ENCODE data around the gene JMJD4. TPM values are rescaled to one million over a fixed set of nuclear protein-coding genes. Genes with fewer than 3 reads are reported as not detected.

The JMJD4 gene
- total and polyA plus RNA-seq, 2 of the 4 experiments (the other 2 are of a cell fraction) = 24.6 to 28.5 TPM

- H4K5ac ChIP-seq (ENCODE audit: low read depth, low read length) = peak overlapping the region; percentile 46
- no peak overlapping the region for H2BK15ac ChIP-seq (ENCODE audit: low read depth, low read length)
- POLR2A ChIA-PET (ENCODE audit: unreplicated experiment) = interaction anchor here (0.7 kb wide), 1 partner anchor 24 kb away, joined by 3 read pairs; no protein-coding TSS in a partner anchor
- dilution Hi-C loops (cut with HindIII; ENCODE audit: low sequenced_read_pairs, unreplicated experiment) = no loop called here
- peak overlapping the region; percentile 74 for H2BK5ac ChIP-seq (ENCODE audit: low read depth, low read length, poor library complexity, severe bottlenecking)
- peaks cover 17% of the 10 kb centered on the region; the same call in 1 of the 2 replicates for H3K36me3 ChIP-seq (ENCODE audit: control insufficient read depth, insufficient read depth, low read length)
- peak overlapping the region; percentile 84 for H3K23ac ChIP-seq (ENCODE audit: low read depth, low read length)
- no peaks in the 10 kb centered on the region for H3K9me3 ChIP-seq (ENCODE audit: control insufficient read depth, insufficient read depth, low read length)
- H2AK5ac ChIP-seq (ENCODE audit: low read depth, low read length) = peak overlapping the region; percentile 71; the same call in 1 of the 2 replicates
- H3K4me3 ChIP-seq (ENCODE audit: insufficient read depth, low read depth, low read length) = peak overlapping the region; percentile 94
- H3K4me1 ChIP-seq (ENCODE audit: control insufficient read depth, insufficient read depth, low read length) = peaks cover 9% of the 10 kb centered on the region; the same call in 1 of the 2 replicates
- H2BK120ac ChIP-seq (ENCODE audit: low read depth, low read length) = no peak overlapping the region
- peak overlapping the region; percentile 98 for H2AFZ ChIP-seq (replicated peaks; ENCODE audit: low read length, poor library complexity)
- intact Hi-C loops (cut with micrococcal nuclease) = loop anchor here (2.0 kb wide), 2 partner anchors 24 to 54 kb away; no protein-coding TSS in a partner anchor
- no TSS peak for BruUV-seq (replicated peaks)
- H2BK20ac ChIP-seq (ENCODE audit: low read depth, low read length) = no peak overlapping the region
- peaks cover 22 to 54% of the 10 kb centered on the region in 2 experiments for H3K79me1 ChIP-seq (ENCODE audit: low read depth in 1 of 2, low read length in 2 of 2)
- in situ Hi-C loops (cut with MboI; ENCODE audit: low sequenced_read_pairs) = no loop called here
- CTCF ChIA-PET = interaction anchor here (0.6 kb wide), 1 partner anchor 38 kb away, joined by 3 read pairs; no protein-coding TSS in a partner anchor
- WGBS, 2 experiments (ENCODE audit: extremely low coverage in 2 of 2, insufficient read length in 1 of 2) = 0% methylated on average over 5 of the region's 10 CpGs; no CpG with 5 or more reads in 1 of the 2 experiments
- H4K8ac ChIP-seq (ENCODE audit: low read depth in 2 of 2, low read length in 2 of 2) = peak overlapping the region; percentile 75 to 91; a peak in 1 of 4 replicates
- H3K9ac ChIP-seq (ENCODE audit: low read depth, low read length) = peak overlapping the region; percentile 74
- H3K4me2 ChIP-seq (ENCODE audit: low read depth, low read length) = peak overlapping the region; percentile 92
- H4K91ac ChIP-seq (ENCODE audit: insufficient read depth, low read depth, low read length) = peak overlapping the region; percentile 8
- ATAC-seq (ENCODE audit: low read depth) (no peak), DNase-seq (no peak)
- H3K56ac ChIP-seq (ENCODE audit: extremely low read depth, insufficient read depth, low read length) = peak overlapping the region; percentile 56; the same call in 1 of the 2 replicates
- TF ChIP-seq RFX5 (IDR thresholded peaks at IDR 0.05; ENCODE audit: low read depth, low read length) = no peak
- no peak for TF ChIP-seq CEBPB (IDR thresholded peaks at IDR 0.05; ENCODE audit: low read depth, low read length)
- no peak for TF ChIP-seq BHLHE40 (IDR thresholded peaks at IDR 0.05; ENCODE audit: low read depth, low read length)
- TF ChIP-seq, protein P1, sequence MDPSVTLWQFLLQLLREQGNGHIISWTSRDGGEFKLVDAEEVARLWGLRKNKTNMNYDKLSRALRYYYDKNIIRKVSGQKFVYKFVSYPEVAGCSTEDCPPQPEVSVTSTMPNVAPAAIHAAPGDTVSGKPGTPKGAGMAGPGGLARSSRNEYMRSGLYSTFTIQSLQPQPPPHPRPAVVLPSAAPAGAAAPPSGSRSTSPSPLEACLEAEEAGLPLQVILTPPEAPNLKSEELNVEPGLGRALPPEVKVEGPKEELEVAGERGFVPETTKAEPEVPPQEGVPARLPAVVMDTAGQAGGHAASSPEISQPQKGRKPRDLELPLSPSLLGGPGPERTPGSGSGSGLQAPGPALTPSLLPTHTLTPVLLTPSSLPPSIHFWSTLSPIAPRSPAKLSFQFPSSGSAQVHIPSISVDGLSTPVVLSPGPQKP (IDR thresholded peaks at IDR 0.05; ENCODE audit: borderline replicate concordance, low read depth, low read length) = no peak
- TF ChIP-seq SMC3 (IDR thresholded peaks at IDR 0.05; ENCODE audit: low read depth, low read length) = no peak
- no peak for TF ChIP-seq MAZ (IDR thresholded peaks at IDR 0.05; ENCODE audit: borderline replicate concordance, low read depth, low read length)
- no peak for TF ChIP-seq POLR2A (IDR thresholded peaks at IDR 0.05; ENCODE audit: low read depth, low read length)
- no peak for TF ChIP-seq NFE2L2 (IDR thresholded peaks at IDR 0.05; ENCODE audit: low read depth, low read length)
- TF ChIP-seq, protein P2, sequence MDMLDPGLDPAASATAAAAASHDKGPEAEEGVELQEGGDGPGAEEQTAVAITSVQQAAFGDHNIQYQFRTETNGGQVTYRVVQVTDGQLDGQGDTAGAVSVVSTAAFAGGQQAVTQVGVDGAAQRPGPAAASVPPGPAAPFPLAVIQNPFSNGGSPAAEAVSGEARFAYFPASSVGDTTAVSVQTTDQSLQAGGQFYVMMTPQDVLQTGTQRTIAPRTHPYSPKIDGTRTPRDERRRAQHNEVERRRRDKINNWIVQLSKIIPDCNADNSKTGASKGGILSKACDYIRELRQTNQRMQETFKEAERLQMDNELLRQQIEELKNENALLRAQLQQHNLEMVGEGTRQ (IDR thresholded peaks at IDR 0.05; ENCODE audit: low read depth, low read length) = no peak
- H3K27me3 ChIP-seq (ENCODE audit: control insufficient read depth, insufficient read depth, low read length) = no peaks in the 10 kb centered on the region
- peak overlapping the region; percentile 96 for H2AK9ac ChIP-seq (replicated peaks; ENCODE audit: low read depth, low read length, poor library complexity)
- peaks cover 13% of the 10 kb centered on the region for H4K20me1 ChIP-seq (ENCODE audit: insufficient read depth, low read length)
- no peak overlapping the region for H3K18ac ChIP-seq (ENCODE audit: low read depth, low read length)
- H3K9me1 ChIP-seq (ENCODE audit: insufficient read depth, low read length) = peaks cover 12% of the 10 kb centered on the region; the same call in 1 of the 2 replicates
- peak overlapping the region; percentile 71; the same call in 1 of the 2 replicates for H3K4ac ChIP-seq (ENCODE audit: low read depth, low read length)
- H3K14ac ChIP-seq (replicated peaks; ENCODE audit: low read depth, low read length) = peak overlapping the region; percentile 64
- peak overlapping the region; percentile 87 for H3K27ac ChIP-seq (ENCODE audit: insufficient read depth, low read length)
Observed at GRCh38 chr1:227734546-227734855, 601 bp downstream of the JMJD4 start.
